Neural progenitor cell (in vitro differentiated cells): Measurements from ENCODE around the gene ZNF581. TPM values are rescaled to one million over a fixed set of nuclear protein-coding genes. Genes with fewer than 3 reads are reported as not detected.

Source experiments
- DNase-seq: peaks from one replicate; pipeline ENCODE4 v3.0.0-alpha.2; 2016; ENCODE audit warnings: low spot score
- H2AFZ ChIP-seq: fragments of 200-600 bp; sonication (generic); replicated peaks from 2 replicates; pipeline ENCODE4 v1.6.1; 2016; ENCODE audit warnings: antibody characterized with exemption
- H3F3A ChIP-seq: fragments of 200-600 bp; sonication (generic); 2 replicates; pipeline ENCODE4 v1.6.1; 2016; ENCODE audit warnings: antibody characterized with exemption, low read depth
- H3K27ac ChIP-seq: fragments of 200-600 bp; sonication (generic); 2 replicates; pipeline ENCODE4 v1.5.1; 2016; ENCODE audit warnings: mild to moderate bottlenecking
- H3K27me3 ChIP-seq: fragments of 200-600 bp; sonication (generic); 2 replicates; pipeline ENCODE4 v1.6.1; 2016; ENCODE audit warnings: mild to moderate bottlenecking, moderate library complexity
- H3K36me3 ChIP-seq: fragments of 200-600 bp; sonication (generic); 2 replicates; pipeline ENCODE4 v1.5.1; 2016
- H3K4me1 ChIP-seq: fragments of 200-600 bp; sonication (generic); 2 replicates; pipeline ENCODE4 v1.6.1; 2016; ENCODE audit warnings: mixed run types
- H3K4me2 ChIP-seq: fragments of 200-600 bp; sonication (generic); 2 replicates; pipeline ENCODE4 v1.6.1; 2016
- H3K4me3 ChIP-seq: fragments of 200-600 bp; sonication (generic); 2 replicates; pipeline ENCODE4 v1.5.1; 2016
- H3K79me2 ChIP-seq: fragments of 200-600 bp; sonication (generic); 2 replicates; pipeline ENCODE4 v1.6.1; 2016; ENCODE audit warnings: low read depth
- H3K9ac ChIP-seq: fragments of 200-600 bp; sonication (generic); 2 replicates; pipeline ENCODE4 v1.6.1; 2016
- H3K9me3 ChIP-seq: fragments of 200-600 bp; sonication (generic); 2 replicates; pipeline ENCODE4 v1.5.1; 2016; ENCODE audit warnings: low read depth
- H4K20me1 ChIP-seq: fragments of 200-600 bp; sonication (generic); 2 replicates; pipeline ENCODE4 v1.6.1; 2016; ENCODE audit warnings: low read depth
- H3K27ac Mint-ChIP-seq: 3 replicates; pipeline ENCODE4 v1.8.0; 2021; ENCODE audit warnings: mixed read lengths
- H3K27me3 Mint-ChIP-seq: 2 replicates; pipeline ENCODE4 v1.8.0; 2022; ENCODE audit warnings: low read depth, mild to moderate bottlenecking, inconsistent platforms, moderate library complexity, mixed read lengths; ENCODE audit not compliant: insufficient read depth
- H3K36me3 Mint-ChIP-seq: 3 replicates; pipeline ENCODE4 v1.8.0; 2021; ENCODE audit warnings: mixed read lengths
- H3K4me1 Mint-ChIP-seq: 3 replicates; pipeline ENCODE4 v1.8.0; 2021; ENCODE audit warnings: mixed read lengths
- H3K4me3 Mint-ChIP-seq: 3 replicates; pipeline ENCODE4 v1.8.0; 2021; ENCODE audit warnings: mild to moderate bottlenecking, moderate library complexity, mixed read lengths
- H3K9me3 Mint-ChIP-seq: 3 replicates; pipeline ENCODE4 v1.8.0; 2020; ENCODE audit warnings: mixed read lengths
- CTCF ChIP-seq: fragments of 200-600 bp; sonication (generic); IDR thresholded peaks from 2 replicates; pipeline ENCODE4 v1.5.1; 2017; ENCODE audit warnings: antibody characterized with exemption, mild to moderate bottlenecking
- EZH2 ChIP-seq: fragments of 200-600 bp; sonication (generic); IDR thresholded peaks from 2 replicates; pipeline ENCODE4 v1.6.1; 2017; ENCODE audit warnings: antibody characterized with exemption, mild to moderate bottlenecking, moderate library complexity
- EZH2phosphoT487 ChIP-seq: fragments of 200-600 bp; sonication (generic); IDR thresholded peaks from 2 replicates; pipeline ENCODE4 v1.6.1; 2017; ENCODE audit warnings: antibody characterized with exemption
- total RNA-seq: library from RNA; depleted of rRNA; stranded (reverse); fragments of >200 nt; gene quantifications from 2 replicates; pipeline ENCODE4 v1.2.3, GENCODE V29; 2015; ENCODE audit warnings: low replicate concordance

Gene ZNF581
- total RNA-seq, 1 donor from 2014 or later: 12.2 TPM

- Mint-ChIP-seq H3K27ac (peak overlapping the region; percentile 39), H3K36me3 (peaks cover 15% of the 10 kb centered on the region), H3K4me1 (peaks cover 37% of the 10 kb centered on the region), H3K9me3 (no peaks in the 10 kb centered on the region), H3K4me3 (peak overlapping the region; percentile 90), H3K27me3 (peaks cover 25% of the 10 kb centered on the region)
- H3K9ac ChIP-seq: peak overlapping the region; percentile 73
- no peaks in the 10 kb centered on the region for H3K9me3 ChIP-seq
- no peaks in the 10 kb centered on the region for H3K27me3 ChIP-seq
- peak overlapping the region; percentile 80 for H3K4me3 ChIP-seq
- H3K4me1 ChIP-seq: peaks cover 19% of the 10 kb centered on the region
- DNase-seq: peak; percentile 64
- peak overlapping the region; percentile 85 for H3K27ac ChIP-seq
- H3K36me3 ChIP-seq: no peaks in the 10 kb centered on the region
- peak overlapping the region; percentile 57 for H2AFZ ChIP-seq
- H3F3A ChIP-seq: peaks cover 45% of the 10 kb centered on the region
- peaks cover 5% of the 10 kb centered on the region for H4K20me1 ChIP-seq
- TF ChIP-seq EZH2 (no peak), EZH2phosphoT487 (no peak), CTCF (no peak)
- peaks cover 89% of the 10 kb centered on the region for H3K79me2 ChIP-seq
- peak overlapping the region; percentile 99 for H3K4me2 ChIP-seq
Observed at GRCh38 chr19:55641426-55642152, 1.9 kb upstream of the ZNF581 start.

DNA sequence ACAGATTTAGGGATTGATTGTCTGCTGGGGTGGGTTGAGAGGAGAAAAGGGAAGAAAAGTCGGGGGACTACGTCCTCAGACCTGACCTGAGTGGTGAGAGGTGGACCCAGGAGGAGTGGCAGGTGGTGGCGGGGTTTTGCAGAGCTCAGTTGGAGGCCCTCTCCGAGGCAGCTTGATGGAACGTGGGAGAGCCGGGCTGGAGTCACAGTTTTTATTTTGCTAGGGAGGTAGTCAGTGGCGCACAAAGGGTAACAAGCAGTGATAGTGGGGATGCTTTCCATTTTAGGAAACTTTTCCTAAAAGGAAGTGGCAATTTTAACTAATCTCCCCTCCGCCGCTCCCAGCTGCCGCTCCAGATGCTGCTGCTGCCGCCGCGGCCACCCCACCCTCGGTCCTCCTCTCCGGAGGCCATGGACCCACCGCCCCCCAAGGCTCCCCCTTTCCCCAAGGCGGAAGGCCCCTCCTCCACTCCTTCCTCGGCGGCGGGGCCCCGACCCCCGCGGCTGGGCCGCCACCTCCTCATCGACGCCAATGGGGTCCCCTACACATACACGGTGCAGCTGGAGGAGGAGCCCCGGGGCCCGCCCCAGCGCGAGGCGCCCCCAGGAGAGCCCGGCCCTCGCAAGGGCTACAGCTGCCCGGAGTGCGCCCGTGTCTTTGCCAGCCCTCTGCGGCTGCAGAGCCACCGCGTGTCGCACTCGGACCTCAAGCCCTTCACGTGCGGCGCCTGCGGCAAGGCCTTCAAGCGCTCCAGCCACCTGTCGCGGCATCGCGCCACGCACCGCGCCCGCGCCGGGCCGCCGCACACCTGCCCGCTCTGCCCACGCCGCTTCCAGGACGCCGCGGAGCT, 1.1 kb upstream of the ZNF581 start:
- peaks cover 18% of the 10 kb centered on the region for H3K36me3 Mint-ChIP-seq
- Histone ChIP-seq H3K9ac (peak overlapping the region; percentile 73), H3F3A (peaks cover 53% of the 10 kb centered on the region), H3K4me2 (peak overlapping the region; percentile 99), H2AFZ (no peak overlapping the region), H3K4me3 (peak overlapping the region; percentile 80), H3K4me1 (peaks cover 26% of the 10 kb centered on the region), H4K20me1 (peaks cover 4% of the 10 kb centered on the region), H3K9me3 (no peaks in the 10 kb centered on the region), H3K36me3 (no peaks in the 10 kb centered on the region), H3K27me3 (no peaks in the 10 kb centered on the region), H3K79me2 (peaks cover 90% of the 10 kb centered on the region), H3K27ac (no peak overlapping the region)
- peak overlapping the region; percentile 12 for H3K27ac Mint-ChIP-seq
- no peak for TF ChIP-seq EZH2phosphoT487
- no peak for TF ChIP-seq EZH2
- TF ChIP-seq CTCF: no peak
- DNase-seq: peak; percentile 57
- peak overlapping the region; percentile 96 for H3K4me3 Mint-ChIP-seq
- peaks cover 42% of the 10 kb centered on the region for H3K4me1 Mint-ChIP-seq
- peaks cover 25% of the 10 kb centered on the region for H3K27me3 Mint-ChIP-seq
- H3K9me3 Mint-ChIP-seq: no peaks in the 10 kb centered on the region

DNA sequence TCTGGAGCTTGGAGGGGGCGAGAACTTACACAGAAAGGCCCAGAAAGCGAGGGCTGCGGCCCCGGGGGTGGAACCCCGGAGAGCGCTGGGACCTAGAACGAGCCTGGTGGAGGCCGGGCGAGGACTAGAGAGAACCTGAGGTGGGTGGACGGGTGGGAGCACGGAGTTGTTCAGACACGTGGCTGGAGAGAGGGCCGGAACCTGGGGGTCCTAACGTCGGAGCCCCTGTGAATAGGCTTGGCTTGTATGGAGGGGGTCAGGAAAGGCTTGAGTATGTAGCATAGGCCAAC, 383 bp downstream of the ZNF581 start:
- H4K20me1 ChIP-seq: no peaks in the 10 kb centered on the region
- H3K4me3 ChIP-seq: peak overlapping the region; percentile 80
- H3F3A ChIP-seq: peaks cover 56% of the 10 kb centered on the region
- peaks cover 14% of the 10 kb centered on the region for H3K36me3 Mint-ChIP-seq
- H3K4me3 Mint-ChIP-seq: peak overlapping the region; percentile 96
- H3K79me2 ChIP-seq: peaks cover 85% of the 10 kb centered on the region
- no peaks in the 10 kb centered on the region for H3K27me3 ChIP-seq
- no peak overlapping the region for H3K27ac ChIP-seq
- peaks cover 20% of the 10 kb centered on the region for H3K27me3 Mint-ChIP-seq
- H3K4me1 ChIP-seq: peaks cover 32% of the 10 kb centered on the region
- no peak for DNase-seq
- H3K9ac ChIP-seq: peak overlapping the region; percentile 79
- no peaks in the 10 kb centered on the region for H3K9me3 ChIP-seq
- H3K9me3 Mint-ChIP-seq: no peaks in the 10 kb centered on the region
- H3K4me2 ChIP-seq: peak overlapping the region; percentile 99
- peaks cover 45% of the 10 kb centered on the region for H3K4me1 Mint-ChIP-seq
- no peak for TF ChIP-seq EZH2phosphoT487
- TF ChIP-seq CTCF: no peak
- TF ChIP-seq EZH2: no peak
- H2AFZ ChIP-seq: no peak overlapping the region
- H3K27ac Mint-ChIP-seq: peak overlapping the region; percentile 96
- no peaks in the 10 kb centered on the region for H3K36me3 ChIP-seq
